Nucleus accumbens (tissue), 56 donors: Measurements from ENCODE around the gene MEF2D.

ENCODE experiments used
- DNase-seq, 56 donors: peaks; one replicate each; lab custom pipeline; 2025; lab: John Stamatoyannopoulos, UW

The MEF2D gene

GRCh38 chr1:156490401-156491032 is 10.1 kb downstream of the MEF2D start:
- peak in 5 of 56 donors; percentile 16 to 58 (median 36) for DNase-seq

GRCh38 chr1:156489935-156490293 is 10.7 kb downstream of the MEF2D start:
- DNase-seq, result no peak

- peak in 51 of 56 donors; percentile 24 to 88 (median 65) for DNase-seq
These were observed 11.2 kb downstream of the MEF2D start for GRCh38 chr1:156489166-156489934.

- DNase-seq, result no peak
These were observed 11.9 kb downstream of the MEF2D start for GRCh38 chr1:156488566-156489165.

- no peak for DNase-seq
These were observed 12.7 kb downstream of the MEF2D start for GRCh38 chr1:156487862-156488261.

- DNase-seq, result peak in 48 of 56 donors; percentile 16 to 94 (median 68)
These were observed 13.9 kb downstream of the MEF2D start for GRCh38 chr1:156486421-156487344.

GRCh38 chr1:156485984-156486383 is 14.6 kb downstream of the MEF2D start:
- DNase-seq, result no peak

GRCh38 chr1:156484480-156485058 is 16.0 kb downstream of the MEF2D start:
- DNase-seq, result no peak

- DNase-seq, result no peak
These were observed 17.2 kb downstream of the MEF2D start for GRCh38 chr1:156483397-156483796.

GRCh38 chr1:156482276-156482675 is 18.3 kb downstream of the MEF2D start:
- DNase-seq, result no peak

GRCh38 chr1:156481527-156481926 is 19.0 kb downstream of the MEF2D start:
- DNase-seq, result no peak

- DNase-seq, result peak in 30 of 56 donors; percentile 11 to 69 (median 39)
These were observed 20.0 kb downstream of the MEF2D start for GRCh38 chr1:156480411-156481192.

GRCh38 chr1:156480016-156480370 is 20.6 kb downstream of the MEF2D start:
- no peak for DNase-seq

GRCh38 chr1:156479093-156480015 is 21.2 kb downstream of the MEF2D start:
- no peak for DNase-seq

- no peak for DNase-seq
These were observed 22.3 kb downstream of the MEF2D start for GRCh38 chr1:156478250-156478627.

- peak in 18 of 56 donors; percentile 14 to 44 (median 34) for DNase-seq
These were observed 22.9 kb downstream of the MEF2D start for GRCh38 chr1:156477526-156478249.

GRCh38 chr1:156476501-156477298 is 23.9 kb downstream of the MEF2D start:
- DNase-seq, result no peak
